Measurements from ENCODE around the gene TSPAN19. TPM values are rescaled to one million over a fixed set of nuclear protein-coding genes. Genes with fewer than 3 reads are reported as not detected.

TSPAN19 gene
- total and polyA plus RNA-seq, 2 of the 13 experiments (the other 11 are each of a cell fraction or from before 2014, with no cell fraction given): not detected

DNA sequence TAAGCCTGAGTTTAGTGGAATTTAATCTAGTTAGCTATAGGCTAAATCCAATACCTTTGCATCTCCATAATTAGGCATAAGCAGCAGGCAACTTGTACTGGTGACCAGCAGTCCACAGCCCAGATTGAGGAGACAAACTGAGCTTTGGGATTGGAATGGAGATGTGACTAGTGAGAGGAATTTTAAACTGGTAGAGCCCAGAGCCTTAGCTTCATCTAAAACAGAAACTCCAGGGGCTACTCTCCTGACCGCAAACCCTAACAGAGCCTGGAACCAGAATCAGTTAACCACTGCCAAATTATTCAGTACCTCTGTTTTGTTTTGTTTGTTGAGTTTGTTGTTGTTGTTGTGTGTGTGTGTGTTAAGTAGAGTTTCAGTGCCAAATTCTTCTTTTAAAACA lies 53.2 kb downstream of the TSPAN19 start:
- 0% methylated on average over 1 of the region's 1 CpG for WGBS (ENCODE audit: low lambda C conversion rate)
- no peaks in the 10 kb centered on the region for H3K36me3 ChIP-seq (replicated peaks in 1 of 2; ENCODE audit: control insufficient read depth in 1 of 2, insufficient read depth in 2 of 2, low read length in 2 of 2)
- no peaks in the 10 kb centered on the region for H3K27me3 ChIP-seq (ENCODE audit: control insufficient read depth in 1 of 2, insufficient read depth in 2 of 2, low read length in 2 of 2)
- no TSS peak for BruUV-seq (replicated peaks)
- H3K27ac ChIP-seq (ENCODE audit: extremely low read length, insufficient read depth, low read length): no peak overlapping the region
- no peak for ATAC-seq
- H3K9ac ChIP-seq (ENCODE audit: insufficient read depth, low read depth, low read length): no peak overlapping the region
- ChIA-PET POLR2A (no interaction called here), CTCF (ENCODE audit: low intra/inter-chr PET ratio, low total read pairs) (no interaction called here)
- FAIRE-seq: no peak
- DNase-seq (ENCODE audit: low spot score): no peak
- H2AFZ ChIP-seq (ENCODE audit: low read length): no peak overlapping the region
- H3K9me3 ChIP-seq (ENCODE audit: low read length): no peaks in the 10 kb centered on the region
- H3K4me1 ChIP-seq (ENCODE audit: insufficient read depth, low read length): no peaks in the 10 kb centered on the region
- H3K4me3 ChIP-seq (replicated peaks in 1 of 3; ENCODE audit: insufficient read depth in 1 of 3, low read depth in 2 of 3, low read length in 3 of 3): no peak overlapping the region
- TF ChIP-seq NR1H2 (CRISPR knock-in tag; IDR thresholded peaks at IDR 0.05; ENCODE audit: borderline replicate concordance, low read depth) (no peak), JUNB (CRISPR knock-in tag; IDR thresholded peaks at IDR 0.05; ENCODE audit: borderline replicate concordance) (no peak), RELA (CRISPR knock-in tag; IDR thresholded peaks at IDR 0.05) (no peak), ZNF670 (CRISPR knock-in tag; IDR thresholded peaks at IDR 0.05; ENCODE audit: borderline replicate concordance) (no peak), SSRP1 (CRISPR knock-in tag; IDR thresholded peaks at IDR 0.05) (no peak), NR2F1 (CRISPR knock-in tag; IDR thresholded peaks at IDR 0.05) (no peak), MATR3 (CRISPR knock-in tag; IDR thresholded peaks at IDR 0.05) (no peak), MED1 (CRISPR knock-in tag; IDR thresholded peaks at IDR 0.05) (no peak), HNRNPK (IDR thresholded peaks at IDR 0.05; ENCODE audit: low read depth, low read length, poor library complexity, severe bottlenecking) (no peak), RBFOX2 (IDR thresholded peaks at IDR 0.05; ENCODE audit: low read depth, low read length) (no peak), HDAC1 (CRISPR knock-in tag; IDR thresholded peaks at IDR 0.05) (no peak)
- TF ChIP-seq, protein P1, sequence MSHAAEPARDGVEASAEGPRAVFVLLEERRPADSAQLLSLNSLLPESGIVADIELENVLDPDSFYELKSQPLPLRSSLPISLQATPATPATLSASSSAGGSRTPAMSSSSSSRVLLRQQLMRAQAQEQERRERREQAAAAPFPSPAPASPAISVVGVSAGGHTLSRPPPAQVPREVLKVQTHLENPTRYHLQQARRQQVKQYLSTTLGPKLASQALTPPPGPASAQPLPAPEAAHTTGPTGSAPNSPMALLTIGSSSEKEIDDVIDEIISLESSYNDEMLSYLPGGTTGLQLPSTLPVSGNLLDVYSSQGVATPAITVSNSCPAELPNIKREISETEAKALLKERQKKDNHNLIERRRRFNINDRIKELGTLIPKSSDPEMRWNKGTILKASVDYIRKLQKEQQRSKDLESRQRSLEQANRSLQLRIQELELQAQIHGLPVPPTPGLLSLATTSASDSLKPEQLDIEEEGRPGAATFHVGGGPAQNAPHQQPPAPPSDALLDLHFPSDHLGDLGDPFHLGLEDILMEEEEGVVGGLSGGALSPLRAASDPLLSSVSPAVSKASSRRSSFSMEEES (CRISPR knock-in tag; IDR thresholded peaks at IDR 0.05): no peak
- TF ChIP-seq, protein P2, sequence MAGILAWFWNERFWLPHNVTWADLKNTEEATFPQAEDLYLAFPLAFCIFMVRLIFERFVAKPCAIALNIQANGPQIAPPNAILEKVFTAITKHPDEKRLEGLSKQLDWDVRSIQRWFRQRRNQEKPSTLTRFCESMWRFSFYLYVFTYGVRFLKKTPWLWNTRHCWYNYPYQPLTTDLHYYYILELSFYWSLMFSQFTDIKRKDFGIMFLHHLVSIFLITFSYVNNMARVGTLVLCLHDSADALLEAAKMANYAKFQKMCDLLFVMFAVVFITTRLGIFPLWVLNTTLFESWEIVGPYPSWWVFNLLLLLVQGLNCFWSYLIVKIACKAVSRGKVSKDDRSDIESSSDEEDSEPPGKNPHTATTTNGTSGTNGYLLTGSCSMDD (CRISPR knock-in tag; IDR thresholded peaks at IDR 0.05): no peak
- TF ChIP-seq, protein P3, sequence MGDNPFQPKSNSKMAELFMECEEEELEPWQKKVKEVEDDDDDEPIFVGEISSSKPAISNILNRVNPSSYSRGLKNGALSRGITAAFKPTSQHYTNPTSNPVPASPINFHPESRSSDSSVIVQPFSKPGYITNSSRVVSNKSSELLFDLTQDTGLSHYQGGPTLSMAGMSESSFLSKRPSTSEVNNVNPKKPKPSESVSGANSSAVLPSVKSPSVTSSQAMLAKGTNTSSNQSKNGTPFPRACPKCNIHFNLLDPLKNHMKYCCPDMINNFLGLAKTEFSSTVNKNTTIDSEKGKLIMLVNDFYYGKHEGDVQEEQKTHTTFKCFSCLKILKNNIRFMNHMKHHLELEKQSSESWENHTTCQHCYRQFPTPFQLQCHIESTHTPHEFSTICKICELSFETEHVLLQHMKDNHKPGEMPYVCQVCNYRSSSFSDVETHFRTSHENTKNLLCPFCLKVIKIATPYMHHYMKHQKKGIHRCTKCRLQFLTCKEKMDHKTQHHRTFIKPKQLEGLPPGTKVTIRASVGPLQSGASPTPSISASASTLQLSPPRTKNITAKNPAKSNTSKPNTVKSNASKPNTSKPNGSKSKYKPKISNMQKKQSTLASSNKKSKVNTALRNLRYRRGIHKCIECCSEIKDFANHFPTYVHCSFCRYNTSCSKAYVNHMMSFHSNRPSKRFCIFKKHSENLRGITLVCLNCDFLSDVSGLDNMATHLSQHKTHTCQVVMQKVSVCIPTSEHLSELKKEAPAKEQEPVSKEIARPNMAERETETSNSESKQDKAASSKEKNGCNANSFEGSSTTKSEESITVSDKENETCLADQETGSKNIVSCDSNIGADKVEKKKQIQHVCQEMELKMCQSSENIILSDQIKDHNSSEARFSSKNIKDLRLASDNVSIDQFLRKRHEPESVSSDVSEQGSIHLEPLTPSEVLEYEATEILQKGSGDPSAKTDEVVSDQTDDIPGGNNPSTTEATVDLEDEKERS (CRISPR knock-in tag; IDR thresholded peaks at IDR 0.05): no peak
- TF ChIP-seq, protein P4, sequence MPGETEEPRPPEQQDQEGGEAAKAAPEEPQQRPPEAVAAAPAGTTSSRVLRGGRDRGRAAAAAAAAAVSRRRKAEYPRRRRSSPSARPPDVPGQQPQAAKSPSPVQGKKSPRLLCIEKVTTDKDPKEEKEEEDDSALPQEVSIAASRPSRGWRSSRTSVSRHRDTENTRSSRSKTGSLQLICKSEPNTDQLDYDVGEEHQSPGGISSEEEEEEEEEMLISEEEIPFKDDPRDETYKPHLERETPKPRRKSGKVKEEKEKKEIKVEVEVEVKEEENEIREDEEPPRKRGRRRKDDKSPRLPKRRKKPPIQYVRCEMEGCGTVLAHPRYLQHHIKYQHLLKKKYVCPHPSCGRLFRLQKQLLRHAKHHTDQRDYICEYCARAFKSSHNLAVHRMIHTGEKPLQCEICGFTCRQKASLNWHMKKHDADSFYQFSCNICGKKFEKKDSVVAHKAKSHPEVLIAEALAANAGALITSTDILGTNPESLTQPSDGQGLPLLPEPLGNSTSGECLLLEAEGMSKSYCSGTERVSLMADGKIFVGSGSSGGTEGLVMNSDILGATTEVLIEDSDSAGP (CRISPR knock-in tag; IDR thresholded peaks at IDR 0.05; ENCODE audit: borderline replicate concordance): no peak
- in situ Hi-C loops (cut with HindIII; ENCODE audit: extremely low pct_ligation_motif_present, low pct_unique_long_range_greater_than_20kb): no loop called here
- no peak overlapping the region for H3K4me2 ChIP-seq (ENCODE audit: low read depth, low read length)
- H4K20me1 ChIP-seq (ENCODE audit: insufficient read depth, low read length): no peaks in the 10 kb centered on the region
- H3K79me2 ChIP-seq (ENCODE audit: insufficient read depth, low read length): no peaks in the 10 kb centered on the region
- intact Hi-C loops (cut with micrococcal nuclease; ENCODE audit: unreplicated experiment): no loop called here
